ENCODE measurements around the gene SPRYD7.

SPRYD7 gene, protein sequence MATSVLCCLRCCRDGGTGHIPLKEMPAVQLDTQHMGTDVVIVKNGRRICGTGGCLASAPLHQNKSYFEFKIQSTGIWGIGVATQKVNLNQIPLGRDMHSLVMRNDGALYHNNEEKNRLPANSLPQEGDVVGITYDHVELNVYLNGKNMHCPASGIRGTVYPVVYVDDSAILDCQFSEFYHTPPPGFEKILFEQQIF

DNA sequence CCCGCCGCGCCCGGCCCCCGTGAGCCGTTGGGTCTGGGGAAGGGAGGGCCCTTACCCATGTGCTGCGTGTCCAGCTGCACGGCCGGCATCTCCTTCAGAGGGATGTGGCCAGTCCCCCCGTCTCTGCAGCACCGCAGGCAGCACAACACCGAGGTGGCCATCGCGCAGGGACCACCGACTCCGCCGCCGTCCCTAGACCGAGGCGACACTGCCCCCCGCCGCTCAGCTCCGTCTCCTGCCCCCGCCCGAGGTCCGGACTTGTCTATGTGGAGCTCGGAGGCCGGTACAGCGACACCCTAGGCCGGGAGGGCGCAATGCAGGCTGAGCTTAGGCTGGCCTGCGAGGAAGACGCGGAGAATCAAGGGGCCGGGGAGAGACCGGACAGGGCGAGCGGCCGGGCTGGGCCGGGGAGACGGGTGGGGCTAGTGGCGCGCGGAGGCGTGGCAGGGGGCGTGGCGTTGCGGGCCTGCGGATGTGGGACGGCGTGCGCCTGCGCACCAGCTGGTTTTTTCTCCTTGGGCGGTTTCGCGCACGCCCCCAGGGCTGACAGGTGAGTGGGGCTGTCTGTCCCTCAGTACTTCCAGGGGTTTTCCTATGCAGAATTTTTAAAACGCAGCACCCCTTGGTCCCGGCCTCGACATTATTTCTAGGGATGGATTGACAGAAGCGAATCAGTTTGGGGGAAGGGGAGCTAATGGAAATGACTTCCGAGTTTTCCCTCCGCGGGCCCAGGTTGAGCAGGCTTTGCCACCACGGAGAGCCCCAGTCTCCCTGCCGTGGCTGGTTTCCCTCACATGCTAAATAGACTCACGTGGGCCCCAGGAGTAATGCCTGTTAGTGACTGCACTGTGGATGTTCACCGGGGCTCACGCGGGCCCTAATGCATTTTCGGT is at the start of gene SPRYD7:
SPRYD7 (minus strand) TSS at position 266 of the 893 bp plus-strand sequence; CDS start at position 161, 105 bp downstream.
- TF ChIP-seq GATA2 (IDR thresholded peaks at IDR 0.05; ENCODE audit: low read depth, low read length) (no peak), GATA3 (IDR thresholded peaks at IDR 0.05; ENCODE audit: low read depth, low read length) (no peak)

DNA sequence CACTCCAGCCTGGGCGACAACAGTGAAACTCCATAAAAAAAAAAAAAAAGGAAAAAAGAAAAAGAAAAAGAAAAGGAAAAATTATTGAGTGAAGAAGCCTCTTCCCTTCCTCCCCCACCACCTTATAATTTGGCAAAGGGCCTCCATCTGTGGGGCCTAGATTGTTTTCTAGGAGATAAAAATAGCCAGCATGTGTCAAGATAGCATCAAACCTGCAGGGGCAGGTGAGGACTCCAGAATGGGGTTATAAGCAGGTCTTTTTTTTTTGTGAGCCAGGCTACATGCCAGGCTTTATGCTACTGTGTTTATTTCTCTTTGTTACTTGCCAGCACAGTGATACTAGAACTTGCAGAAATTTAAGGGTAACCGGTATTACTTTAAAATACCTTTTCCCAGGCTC is 49.0 kb upstream of the SPRYD7 start:
- TF ChIP-seq GATA3 (IDR thresholded peaks at IDR 0.05; ENCODE audit: low read depth, low read length) (no peak), GATA2 (IDR thresholded peaks at IDR 0.05; ENCODE audit: low read depth, low read length) (peak; percentile 15; the same call in 1 of the 2 replicates)

DNA sequence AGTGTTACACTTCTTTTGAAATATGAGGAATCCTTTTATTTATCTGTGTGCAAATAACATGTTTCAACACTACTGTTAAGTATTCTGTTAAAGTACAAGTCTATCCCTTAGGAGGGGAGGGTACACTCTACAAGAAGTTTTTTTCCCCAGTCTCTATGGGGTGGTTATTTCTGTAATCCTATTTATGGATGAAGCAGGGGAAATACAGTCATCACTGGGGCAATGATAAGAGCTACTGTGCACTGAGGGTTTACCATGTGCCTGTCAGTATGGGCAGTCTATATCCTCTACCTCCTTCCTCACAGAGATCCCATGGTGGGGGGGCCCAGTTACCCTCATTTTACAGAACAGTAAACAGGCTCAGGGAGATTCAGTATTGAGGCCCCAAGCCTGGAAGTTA is 44.1 kb upstream of the SPRYD7 start:
- TF ChIP-seq GATA3 (IDR thresholded peaks at IDR 0.05; ENCODE audit: low read depth, low read length) (no peak), GATA2 (IDR thresholded peaks at IDR 0.05; ENCODE audit: low read depth, low read length) (no peak)

DNA sequence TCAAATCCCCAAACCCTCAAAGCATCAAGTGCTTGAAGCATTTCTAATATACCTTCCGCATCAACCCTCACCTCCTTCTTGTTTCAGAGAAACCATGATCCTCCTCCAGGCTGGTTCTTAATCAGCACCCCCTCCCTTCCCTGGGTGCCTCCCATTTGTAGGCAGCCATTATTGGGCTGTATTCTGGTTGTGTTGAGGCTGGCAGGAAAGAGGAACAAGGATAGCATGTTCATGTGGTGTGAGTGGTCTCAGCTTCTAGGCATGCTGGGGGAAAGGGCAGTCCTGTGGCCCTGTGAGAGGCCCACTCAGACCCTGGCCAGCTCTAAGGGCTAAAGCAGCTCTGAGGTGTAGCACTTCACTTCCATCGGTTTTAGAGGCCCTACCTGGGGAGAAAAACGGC is 41.9 kb upstream of the SPRYD7 start:
- TF ChIP-seq GATA3 (IDR thresholded peaks at IDR 0.05; ENCODE audit: low read depth, low read length) (no peak), GATA2 (IDR thresholded peaks at IDR 0.05; ENCODE audit: low read depth, low read length) (no peak)

DNA sequence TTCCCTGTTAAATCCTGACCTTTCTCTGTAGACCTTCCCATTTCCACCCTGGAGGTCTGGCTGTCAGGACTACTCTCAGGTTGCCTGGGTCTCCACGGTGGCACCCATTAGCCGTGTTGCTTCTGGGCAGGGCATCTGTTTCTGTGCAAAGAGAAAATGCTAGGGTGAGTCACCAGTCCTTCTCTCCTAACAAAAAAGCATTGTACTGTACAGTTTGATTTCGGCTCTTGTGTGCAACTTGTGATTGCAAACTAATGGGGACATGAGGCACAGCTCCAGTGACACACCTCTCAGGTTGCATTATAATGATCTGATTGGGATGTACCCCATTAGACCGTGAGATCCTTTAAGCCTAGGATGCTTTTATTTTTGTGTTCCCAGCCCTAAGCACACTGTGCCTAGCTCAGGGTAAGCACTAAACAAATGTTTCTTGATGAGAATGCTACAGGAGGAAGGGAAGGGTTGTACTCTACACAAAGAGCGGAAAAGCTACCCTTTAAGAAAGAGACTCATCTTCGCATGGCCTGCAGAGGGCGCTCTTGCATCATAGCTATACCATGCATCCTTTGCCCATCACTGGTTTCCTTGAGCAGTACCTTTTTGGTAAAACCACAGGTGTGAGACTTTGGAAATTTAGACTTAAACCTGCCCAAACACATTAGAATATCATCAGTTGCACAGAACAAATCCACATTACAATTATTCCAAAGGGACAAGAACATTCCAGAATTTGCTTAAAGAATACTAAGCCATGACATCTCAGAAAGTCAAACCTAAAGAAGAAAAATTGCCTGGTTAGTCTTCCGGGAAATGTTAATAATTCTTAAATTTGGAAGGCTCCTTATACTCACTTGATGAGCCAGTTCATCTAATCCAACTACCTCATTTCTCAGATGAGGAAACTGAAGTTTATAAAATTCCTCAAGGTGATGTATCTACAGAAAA is 40.4 kb upstream of the SPRYD7 start:
- no peak for TF ChIP-seq GATA2 (IDR thresholded peaks at IDR 0.05; ENCODE audit: low read depth, low read length)
- no peak for TF ChIP-seq GATA3 (IDR thresholded peaks at IDR 0.05; ENCODE audit: low read depth, low read length)

DNA sequence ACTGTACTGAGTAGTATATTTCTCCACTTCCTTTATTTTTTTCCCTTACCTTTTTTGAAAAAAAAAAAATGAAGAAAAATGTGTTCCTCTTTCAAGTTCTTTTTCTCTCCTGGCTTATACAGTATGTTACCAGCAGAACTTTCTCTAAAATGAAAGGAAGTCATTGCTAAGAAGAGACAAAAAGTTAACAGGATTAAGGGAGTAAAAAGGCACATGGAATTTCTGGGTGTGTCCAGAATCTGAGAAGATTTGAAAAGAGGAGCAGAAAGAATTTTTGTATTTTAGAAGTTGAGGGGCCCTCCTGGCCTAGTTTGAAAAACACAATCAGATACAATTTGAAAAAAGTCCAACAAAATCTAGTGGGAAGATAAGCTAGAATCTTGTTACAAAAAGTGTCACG is 39.7 kb upstream of the SPRYD7 start:
- no peak for TF ChIP-seq GATA3 (IDR thresholded peaks at IDR 0.05; ENCODE audit: low read depth, low read length)

DNA sequence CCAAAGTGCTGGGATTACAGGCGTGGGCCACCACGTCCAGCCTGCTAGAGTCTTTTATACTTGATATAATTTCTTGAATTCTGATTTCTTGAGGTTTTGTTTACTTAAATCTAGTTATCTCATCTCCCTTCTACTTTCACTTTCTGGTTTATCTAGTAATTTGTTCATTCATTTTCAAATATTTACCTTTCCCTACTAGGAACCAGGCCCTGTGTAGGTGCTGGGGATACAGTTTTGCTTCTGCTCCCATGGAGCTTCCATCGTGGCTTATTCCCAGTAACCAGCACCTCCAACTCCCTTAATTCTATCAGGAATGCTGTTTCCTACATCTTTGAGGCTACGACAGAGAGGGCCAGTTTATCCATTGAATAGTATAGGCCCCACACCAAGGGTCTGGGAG is 36.6 kb upstream of the SPRYD7 start:
- TF ChIP-seq GATA2 (IDR thresholded peaks at IDR 0.05; ENCODE audit: low read depth, low read length): no peak
- no peak for TF ChIP-seq GATA3 (IDR thresholded peaks at IDR 0.05; ENCODE audit: low read depth, low read length)

DNA sequence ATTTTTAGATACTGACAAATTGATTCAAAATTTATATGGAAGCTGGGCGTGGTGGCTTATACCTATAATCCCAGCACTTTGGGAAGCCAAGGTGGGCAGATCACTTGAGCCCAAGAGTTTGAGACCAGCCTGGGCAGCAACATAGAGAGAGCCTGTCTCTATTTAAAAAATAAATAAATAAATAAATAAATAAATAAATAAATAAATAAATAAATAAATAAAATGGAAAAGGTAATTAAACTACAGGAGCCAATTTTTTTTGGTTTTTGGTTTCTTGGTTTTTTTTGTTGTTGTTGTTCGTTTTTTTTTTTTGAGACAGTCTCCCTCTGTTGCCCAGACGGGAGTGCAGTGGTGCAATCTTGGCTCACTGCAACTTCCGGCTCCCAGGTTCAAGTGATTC is 31.3 kb upstream of the SPRYD7 start:
- no peak for TF ChIP-seq GATA3 (IDR thresholded peaks at IDR 0.05; ENCODE audit: low read depth, low read length)
- TF ChIP-seq GATA2 (IDR thresholded peaks at IDR 0.05; ENCODE audit: low read depth, low read length): no peak

DNA sequence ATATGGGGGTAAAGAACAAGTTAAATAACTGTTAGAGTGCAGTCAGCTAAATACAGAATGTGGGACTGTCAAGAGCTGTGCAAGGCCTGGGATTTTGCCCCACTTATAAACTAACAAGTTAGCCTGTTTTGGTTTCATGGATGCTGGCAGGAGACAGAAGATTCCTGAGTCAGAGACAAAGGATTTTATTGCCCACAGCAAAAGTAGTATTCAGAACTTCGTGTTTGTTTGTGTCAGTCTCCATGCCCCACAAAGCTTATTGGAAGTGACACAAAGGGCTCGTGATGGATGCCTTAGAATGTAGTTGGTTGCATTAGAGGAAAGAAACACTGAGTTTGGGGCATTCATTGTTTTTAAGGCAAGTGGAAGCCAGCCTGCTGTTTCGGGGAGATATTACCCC is 22.2 kb upstream of the SPRYD7 start:
- TF ChIP-seq GATA2 (IDR thresholded peaks at IDR 0.05; ENCODE audit: low read depth, low read length): no peak
- TF ChIP-seq GATA3 (IDR thresholded peaks at IDR 0.05; ENCODE audit: low read depth, low read length): no peak

DNA sequence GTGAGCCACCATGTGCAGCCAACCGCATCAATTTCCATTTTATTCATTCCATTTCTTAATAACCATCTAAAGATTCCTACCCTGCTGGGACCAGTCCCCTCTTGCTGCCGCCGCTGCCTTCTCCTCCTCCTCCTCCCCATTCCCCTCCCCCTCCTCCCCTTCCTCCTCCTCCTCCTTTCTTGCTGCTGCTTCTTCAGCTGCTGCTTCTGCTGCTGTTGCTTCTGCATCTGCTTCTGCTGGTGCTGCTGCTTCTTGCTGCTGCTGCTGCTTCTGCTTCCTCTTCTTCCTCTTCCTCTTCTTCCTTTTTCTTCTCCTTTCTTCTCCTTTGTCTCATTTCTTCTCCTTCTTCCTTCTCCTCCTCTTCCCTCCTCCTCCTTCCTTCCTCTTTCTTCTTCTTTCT is 20.0 kb upstream of the SPRYD7 start:
- TF ChIP-seq GATA2 (IDR thresholded peaks at IDR 0.05; ENCODE audit: low read depth, low read length) (no peak), GATA3 (IDR thresholded peaks at IDR 0.05; ENCODE audit: low read depth, low read length) (no peak)

DNA sequence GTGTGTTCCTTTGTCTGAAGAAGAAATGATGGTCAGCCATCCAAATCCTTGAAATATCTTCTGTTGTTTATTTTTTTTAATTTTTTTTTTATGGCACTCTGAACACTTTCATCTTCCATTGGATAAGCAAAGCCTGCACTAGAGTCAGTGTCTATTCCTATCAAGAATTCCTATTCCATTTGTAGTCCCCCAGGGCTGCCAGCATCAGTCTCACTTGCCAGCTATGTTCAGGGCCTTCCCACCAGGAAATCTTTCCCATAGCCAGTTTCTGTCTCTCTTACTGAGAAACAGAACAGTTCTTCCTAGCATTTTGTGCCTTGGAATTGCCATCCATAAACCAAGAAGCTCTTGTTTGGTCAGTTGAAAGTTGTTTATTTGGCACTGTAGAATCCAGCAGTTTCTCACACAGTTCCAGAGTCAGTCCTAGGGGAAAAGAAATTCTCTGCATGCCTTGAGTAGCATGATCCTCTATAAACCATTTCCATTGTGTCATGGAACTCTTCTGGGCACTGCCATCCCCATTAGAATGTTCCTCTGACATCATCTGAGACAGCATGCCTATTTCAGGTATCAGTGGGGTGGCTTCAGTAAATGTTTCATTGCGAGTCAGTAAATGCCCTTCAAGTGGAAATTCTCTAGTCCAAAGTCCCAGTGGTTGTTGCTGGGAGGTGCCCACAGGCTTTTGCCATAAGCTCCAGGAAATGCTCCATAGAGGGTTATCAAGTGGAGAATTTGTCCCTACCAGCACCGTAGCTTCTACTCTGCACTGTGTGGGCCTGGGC is 18.7 kb upstream of the SPRYD7 start:
- TF ChIP-seq GATA3 (IDR thresholded peaks at IDR 0.05; ENCODE audit: low read depth, low read length) (no peak), GATA2 (IDR thresholded peaks at IDR 0.05; ENCODE audit: low read depth, low read length) (no peak)

DNA sequence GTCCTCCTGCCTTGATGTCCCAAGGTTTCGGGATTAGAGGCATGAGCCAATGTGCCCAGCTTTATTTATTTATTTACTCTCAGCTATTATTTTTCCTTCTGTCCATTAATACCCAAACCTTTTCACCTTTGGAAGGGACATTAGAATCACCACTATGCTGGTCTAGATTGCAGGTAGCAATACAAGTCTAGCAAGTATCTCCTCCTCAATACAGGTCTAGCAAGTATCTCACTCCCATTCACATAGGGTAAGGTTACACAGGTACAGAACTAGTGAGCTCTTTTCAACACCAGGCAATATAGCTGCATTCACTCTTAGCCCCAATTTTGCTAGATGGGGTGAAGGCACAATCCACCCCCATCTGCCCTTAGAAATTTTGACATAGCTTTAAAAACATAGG is 17.4 kb upstream of the SPRYD7 start:
- TF ChIP-seq GATA2 (IDR thresholded peaks at IDR 0.05; ENCODE audit: low read depth, low read length) (no peak), GATA3 (IDR thresholded peaks at IDR 0.05; ENCODE audit: low read depth, low read length) (no peak)

DNA sequence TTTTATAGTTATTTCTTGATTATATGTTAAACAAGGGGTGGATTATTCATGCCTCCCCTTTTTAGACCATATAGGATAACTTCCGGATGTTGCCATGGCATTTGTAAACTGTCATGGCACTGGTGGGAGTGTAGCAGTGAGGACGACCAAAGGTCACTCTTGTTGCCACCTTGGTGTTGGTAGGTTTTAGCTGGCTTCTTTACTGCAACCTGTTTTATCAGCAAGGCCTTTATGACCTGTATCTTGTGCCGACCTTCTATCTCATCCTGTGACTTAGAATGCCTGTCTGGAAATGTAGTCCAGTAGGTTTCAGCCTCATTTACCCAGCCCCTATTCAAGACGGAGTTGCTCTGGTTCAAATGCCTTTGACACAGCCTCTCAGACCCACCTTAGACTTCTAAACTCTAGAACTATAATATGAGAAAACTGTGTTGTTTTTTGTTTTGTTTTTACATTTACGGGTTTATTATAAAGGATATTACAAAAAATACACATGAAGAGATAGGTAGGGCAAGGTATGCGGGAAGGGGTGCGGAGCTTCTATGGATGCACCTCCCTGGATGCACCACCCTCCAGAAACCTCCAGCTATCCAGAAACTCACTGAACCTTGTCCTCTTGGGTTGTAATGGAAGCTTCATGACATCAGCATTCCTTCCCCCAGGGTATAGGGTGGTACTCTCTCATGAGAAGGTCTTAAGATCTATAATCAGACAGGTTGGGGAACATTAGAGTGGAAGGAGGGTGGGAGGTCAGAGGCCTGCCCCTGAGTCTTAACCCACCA is 15.8 kb upstream of the SPRYD7 start:
- TF ChIP-seq GATA2 (IDR thresholded peaks at IDR 0.05; ENCODE audit: low read depth, low read length) (no peak), GATA3 (IDR thresholded peaks at IDR 0.05; ENCODE audit: low read depth, low read length) (no peak)
